Right cardiac atrium (tissue), 5 donors: ENCODE results near the gene AFDN. TPM values are rescaled to one million over a fixed set of nuclear protein-coding genes. Genes with fewer than 3 reads are reported as not detected.

Experiments
- ATAC-seq, 2 donors: fragments of 200-7000 bp; cut with Tn5 transposase; one replicate each; pipeline versions ENCODE4 v1.8.0 to v1.9.1; 2020; ENCODE audit warnings: moderate library complexity in 2 of 2, mild to moderate bottlenecking in 1 of 2
- DNase-seq, 3 donors: peaks; one replicate each; pipeline ENCODE4 v3.0.0-alpha.2; 2020
- H3K27ac ChIP-seq: one replicate; pipeline ENCODE4 v1.5.1; 2013; ENCODE audit warnings: mild to moderate bottlenecking, low read length, control low read depth, moderate library complexity
- H3K27me3 ChIP-seq: one replicate; pipeline ENCODE4 v1.6.1; 2013; ENCODE audit not compliant: control insufficient read depth, insufficient read depth
- H3K4me1 ChIP-seq: one replicate; pipeline ENCODE4 v1.6.1; 2013; ENCODE audit warnings: low read length; ENCODE audit not compliant: control insufficient read depth, insufficient read depth
- H3K4me3 ChIP-seq: one replicate; pipeline ENCODE4 v1.5.1; 2013; ENCODE audit warnings: low read length, control low read depth
- H3K9me3 ChIP-seq: one replicate; pipeline ENCODE4 v1.6.1; 2013; ENCODE audit warnings: low read length; ENCODE audit not compliant: control insufficient read depth
- WGBS: extraction: QIAGEN DNeasy Blood & Tissue Kit; methylation state at CpG from one replicate; pipeline ENCODE4 v1.1.7; 2013; 5-methylcytosine and 5-hydroxymethylcytosine counted together
- intact Hi-C, 4 donors: fragments of 100-400 bp; cut with DNase I; formaldehyde crosslinking; loops; one replicate each; pipeline versions ENCODE4 v1.11.0 to v1.14.0; 2022 to 2023
- polyA plus RNA-seq: library from polyadenylated mRNA; stranded (reverse); fragments of 200-250 nt; gene quantifications from one replicate; pipeline ENCODE4 v1.2.3, GENCODE V29; 2013
- total RNA-seq, 4 donors: library from RNA; stranded (reverse); fragmentation: NEBNext Ultra II Directional; extraction: Animal tissue kit (Norgen Biotek cat#: 25700); gene quantifications; one replicate each; pipeline ENCODE4 v1.2.1, GENCODE V29; 2021
- donor health status: healthy with polysubstance abuse.
- donor health status: DM: no; HTN: yes; CAD: no.
- donor health status: DM: no; HTN: no; CAD: no.
- donor health status: DM: no; HTN: yes; CAD: no; lungs with severe emphysema.
- donor health status: DM: yes; HTN: yes; CAD: no.

AFDN gene
- total and polyA plus RNA-seq, 5 donors = 23.0 to 58.0 (median 48.6) TPM

GRCh38 chr6:167786853-167787675, 39.6 kb upstream of the AFDN start:
- 73% methylated on average over 10 of the region's 10 CpGs for WGBS
- DNase-seq (no peak), ATAC-seq (no peak)
- Histone ChIP-seq H3K4me3 (no peak overlapping the region), H3K27me3 (no peaks in the 10 kb centered on the region), H3K4me1 (peaks cover 2% of the 10 kb centered on the region), H3K27ac (no peak overlapping the region), H3K9me3 (no peaks in the 10 kb centered on the region)
- intact Hi-C loops = no loop called here

- 96% methylated on average over 23 of the region's 23 CpGs for WGBS
- Histone ChIP-seq H3K4me3 (no peak overlapping the region), H3K27ac (no peak overlapping the region), H3K27me3 (no peaks in the 10 kb centered on the region), H3K4me1 (peaks cover 2% of the 10 kb centered on the region), H3K9me3 (no peaks in the 10 kb centered on the region)
- ATAC-seq (no peak), DNase-seq (no peak)
- intact Hi-C loops = no loop called here
Measured at GRCh38 chr6:167787896-167788562, 38.7 kb upstream of the AFDN start.

- no peaks in the 10 kb centered on the region for H3K27me3 ChIP-seq
- no peak overlapping the region for H3K4me3 ChIP-seq
- intact Hi-C loops = no loop called here
Measured at GRCh38 chr6:167788563-167788903, 38.2 kb upstream of the AFDN start.

GRCh38 chr6:167789358-167789757, 37.4 kb upstream of the AFDN start:
- intact Hi-C loops = no loop called here
- Histone ChIP-seq H3K4me3 (no peak overlapping the region), H3K27ac (no peak overlapping the region), H3K4me1 (peaks cover 2% of the 10 kb centered on the region), H3K9me3 (no peaks in the 10 kb centered on the region), H3K27me3 (no peaks in the 10 kb centered on the region)
- ATAC-seq = no peak
- no peak for DNase-seq
- WGBS = 75% methylated on average over 6 of the region's 6 CpGs

More at GRCh38 chr6:167788563-167788903, 38.2 kb upstream of the AFDN start:
- WGBS = 85% methylated on average over 2 of the region's 2 CpGs
- DNase-seq (no peak), ATAC-seq (no peak)
- Histone ChIP-seq H3K27ac (no peak overlapping the region), H3K9me3 (no peaks in the 10 kb centered on the region), H3K4me1 (peaks cover 2% of the 10 kb centered on the region)

- Histone ChIP-seq H3K4me1 (peaks cover 2% of the 10 kb centered on the region), H3K9me3 (no peaks in the 10 kb centered on the region), H3K27me3 (no peaks in the 10 kb centered on the region), H3K27ac (no peak overlapping the region), H3K4me3 (no peak overlapping the region)
- intact Hi-C loops = no loop called here
- DNase-seq (peak in 1 of 3 donors; percentile 34), ATAC-seq (peak in 1 of 2 donors; percentile 7)
- 74% methylated on average over 11 of the region's 11 CpGs for WGBS
Measured at GRCh38 chr6:167791091-167791779, 35.5 kb upstream of the AFDN start.

GRCh38 chr6:167791780-167792478, 34.8 kb upstream of the AFDN start:
- Histone ChIP-seq H3K4me3 (no peak overlapping the region), H3K27me3 (no peaks in the 10 kb centered on the region), H3K27ac (no peak overlapping the region), H3K4me1 (peaks cover under 1% of the 10 kb centered on the region), H3K9me3 (no peaks in the 10 kb centered on the region)
- intact Hi-C loops = no loop called here
- ATAC-seq (no peak), DNase-seq (no peak)
- 77% methylated on average over 13 of the region's 13 CpGs for WGBS

- no peaks in the 10 kb centered on the region for H3K27me3 ChIP-seq
- DNase-seq (no peak), ATAC-seq (no peak)
- no peak overlapping the region for H3K27ac ChIP-seq
- intact Hi-C loops = no loop called here
- no peak overlapping the region for H3K4me3 ChIP-seq
- H3K4me1 ChIP-seq = no peaks in the 10 kb centered on the region
- 56% methylated on average over 9 of the region's 9 CpGs for WGBS
- no peaks in the 10 kb centered on the region for H3K9me3 ChIP-seq
Measured at GRCh38 chr6:167793421-167793820, 33.3 kb upstream of the AFDN start.

- H3K4me3 ChIP-seq = no peak overlapping the region
- no peaks in the 10 kb centered on the region for H3K9me3 ChIP-seq
- H3K4me1 ChIP-seq = no peaks in the 10 kb centered on the region
- 88% methylated on average over 18 of the region's 18 CpGs for WGBS
- no peaks in the 10 kb centered on the region for H3K27me3 ChIP-seq
- no peak overlapping the region for H3K27ac ChIP-seq
- DNase-seq (no peak), ATAC-seq (no peak)
- intact Hi-C loops = no loop called here
Measured at GRCh38 chr6:167794161-167795157, 32.3 kb upstream of the AFDN start.

- WGBS = 56% methylated on average over 17 of the region's 17 CpGs
- H3K27me3 ChIP-seq = no peaks in the 10 kb centered on the region
- no peaks in the 10 kb centered on the region for H3K4me1 ChIP-seq
- DNase-seq (no peak), ATAC-seq (no peak)
- H3K27ac ChIP-seq = no peak overlapping the region
- intact Hi-C loops = no loop called here
- no peak overlapping the region for H3K4me3 ChIP-seq
- no peaks in the 10 kb centered on the region for H3K9me3 ChIP-seq
Measured at GRCh38 chr6:167795321-167795811, 31.3 kb upstream of the AFDN start.

GRCh38 chr6:167795874-167796191, 30.9 kb upstream of the AFDN start:
- Histone ChIP-seq H3K9me3 (no peaks in the 10 kb centered on the region), H3K27me3 (no peaks in the 10 kb centered on the region), H3K4me1 (no peaks in the 10 kb centered on the region), H3K27ac (no peak overlapping the region), H3K4me3 (no peak overlapping the region)
- ATAC-seq (no peak), DNase-seq (no peak)
- 85% methylated on average over 10 of the region's 10 CpGs for WGBS
- intact Hi-C loops = no loop called here
